ENCODE data around the gene SLC6A5.
"Not testable (repeated sequence)": the region's sequence is repeated elsewhere in the genome, so short reads cannot be mapped to it uniquely, and the experiment has no call there.

SLC6A5 gene

GRCh38 chr11:20599221-20600019 is at the start of gene SLC6A5:
Gene SLC6A5, plus strand, starts transcription at chr11:20599608. Its CDS starts 65 bp downstream, at chr11:20599673.
- no peaks in the 10 kb centered on the region for H4K20me1 ChIP-seq (ENCODE audit: control insufficient read depth, insufficient read depth, low read depth, low read length)
- no peaks in the 10 kb centered on the region for H3K9me2 ChIP-seq (replicated peaks; ENCODE audit: control insufficient read depth, low read length)
- peaks cover 6% of the 10 kb centered on the region; the same call in 1 of the 2 replicates for H3K9me3 ChIP-seq (ENCODE audit: control insufficient read depth, insufficient read depth, low read length)
- H3K27ac ChIP-seq (ENCODE audit: low read depth, low read length), result no peak within 1 kb of the TSS
- no peak within 1 kb of the TSS for H3K4me3 ChIP-seq (ENCODE audit: low read length)
- H3K36me3 ChIP-seq (ENCODE audit: control insufficient read depth, low read length), result no peaks in the 10 kb centered on the region
- H3K27me3 ChIP-seq (ENCODE audit: control insufficient read depth, low read length), result 0 out of 2 replicates have a peak, but pooled peaks cover 3% of the 10 kb centered on the region
- TF ChIP-seq CTCF (IDR thresholded peaks at IDR 0.05; ENCODE audit: low read depth, low read length, poor library complexity, severe bottlenecking), result no peak
- TF ChIP-seq EZH2phosphoT487 (IDR thresholded peaks at IDR 0.05; ENCODE audit: borderline replicate concordance, low read length), result no peak
- no peaks in the 10 kb centered on the region for H3K79me2 ChIP-seq (ENCODE audit: control insufficient read depth, low read length)
- no peak within 1 kb of the TSS for H3K4me2 ChIP-seq (ENCODE audit: low read length)
- no peaks in the 10 kb centered on the region for H3F3A ChIP-seq (ENCODE audit: control insufficient read depth, insufficient read depth)
- H3K4me1 ChIP-seq (ENCODE audit: control insufficient read depth, low read length), result no peaks in the 10 kb centered on the region

- Histone ChIP-seq H3K4me1 (ENCODE audit: control insufficient read depth, low read length) (no peaks in the 10 kb centered on the region), H3K27ac (ENCODE audit: low read depth, low read length) (no peak overlapping the region), H3K27me3 (ENCODE audit: control insufficient read depth, low read length) (no peaks in the 10 kb centered on the region), H4K20me1 (ENCODE audit: control insufficient read depth, insufficient read depth, low read depth, low read length) (no peaks in the 10 kb centered on the region), H3K79me2 (ENCODE audit: control insufficient read depth, low read length) (no peaks in the 10 kb centered on the region), H3F3A (ENCODE audit: control insufficient read depth, insufficient read depth) (no peaks in the 10 kb centered on the region), H3K4me3 (ENCODE audit: low read length) (no peak overlapping the region), H3K4me2 (ENCODE audit: low read length) (no peak overlapping the region), H3K9me2 (replicated peaks; ENCODE audit: control insufficient read depth, low read length) (no peaks in the 10 kb centered on the region), H3K9me3 (ENCODE audit: control insufficient read depth, insufficient read depth, low read length) (no peaks in the 10 kb centered on the region), H3K36me3 (ENCODE audit: control insufficient read depth, low read length) (no peaks in the 10 kb centered on the region)
- TF ChIP-seq CTCF (IDR thresholded peaks at IDR 0.05; ENCODE audit: low read depth, low read length, poor library complexity, severe bottlenecking) (no peak), EZH2phosphoT487 (IDR thresholded peaks at IDR 0.05; ENCODE audit: borderline replicate concordance, low read length) (no peak)
These were observed 48.3 kb upstream of the SLC6A5 start for GRCh38 chr11:20551096-20551495.

GRCh38 chr11:20555783-20556182 is 43.6 kb upstream of the SLC6A5 start:
- H4K20me1 ChIP-seq (ENCODE audit: control insufficient read depth, insufficient read depth, low read depth, low read length), result no peaks in the 10 kb centered on the region
- H3K9me3 ChIP-seq (ENCODE audit: control insufficient read depth, insufficient read depth, low read length), result no peaks in the 10 kb centered on the region
- H3K27ac ChIP-seq (ENCODE audit: low read depth, low read length), result no peak overlapping the region
- H3K4me2 ChIP-seq (ENCODE audit: low read length), result no peak overlapping the region
- H3K36me3 ChIP-seq (ENCODE audit: control insufficient read depth, low read length), result no peaks in the 10 kb centered on the region
- no peak overlapping the region for H3K4me3 ChIP-seq (ENCODE audit: low read length)
- H3K27me3 ChIP-seq (ENCODE audit: control insufficient read depth, low read length), result no peaks in the 10 kb centered on the region
- no peaks in the 10 kb centered on the region for H3K79me2 ChIP-seq (ENCODE audit: control insufficient read depth, low read length)
- no peaks in the 10 kb centered on the region for H3K9me2 ChIP-seq (replicated peaks; ENCODE audit: control insufficient read depth, low read length)
- no peaks in the 10 kb centered on the region for H3K4me1 ChIP-seq (ENCODE audit: control insufficient read depth, low read length)
- no peaks in the 10 kb centered on the region for H3F3A ChIP-seq (ENCODE audit: control insufficient read depth, insufficient read depth)
- no peak for TF ChIP-seq CTCF (IDR thresholded peaks at IDR 0.05; ENCODE audit: low read depth, low read length, poor library complexity, severe bottlenecking)
- no peak for TF ChIP-seq EZH2phosphoT487 (IDR thresholded peaks at IDR 0.05; ENCODE audit: borderline replicate concordance, low read length)

- not testable (repeated sequence) for H3K27ac ChIP-seq (ENCODE audit: low read depth, low read length); H3K9me2 ChIP-seq (replicated peaks; ENCODE audit: control insufficient read depth, low read length); H3K4me1 ChIP-seq (ENCODE audit: control insufficient read depth, low read length); H3K4me3 ChIP-seq (ENCODE audit: low read length); H3K9me3 ChIP-seq (ENCODE audit: control insufficient read depth, insufficient read depth, low read length); H4K20me1 ChIP-seq (ENCODE audit: control insufficient read depth, insufficient read depth, low read depth, low read length); H3K36me3 ChIP-seq (ENCODE audit: control insufficient read depth, low read length); H3K79me2 ChIP-seq (ENCODE audit: control insufficient read depth, low read length); H3F3A ChIP-seq (ENCODE audit: control insufficient read depth, insufficient read depth); H3K27me3 ChIP-seq (ENCODE audit: control insufficient read depth, low read length); H3K4me2 ChIP-seq (ENCODE audit: low read length)
These were observed 43.0 kb upstream of the SLC6A5 start for GRCh38 chr11:20556396-20556795.
